ENCODE results near the gene SBK3.
"Not testable (repeated sequence)": the region's sequence is repeated elsewhere in the genome, so short reads cannot be mapped to it uniquely, and the experiment has no call there.

SBK3 gene

GRCh38 chr19:55545443-55545842, at the start of gene SBK3:
Gene SBK3 (minus strand): TSS chr19:55545543. CDS start chr19:55545543, 0 bp downstream.
- DNase-seq (ENCODE audit: low spot score), result no peak

GRCh38 chr19:55593096-55593772, 47.9 kb upstream of the SBK3 start:
- no peak for DNase-seq (ENCODE audit: low spot score)

GRCh38 chr19:55592391-55593090, 47.2 kb upstream of the SBK3 start:
- DNase-seq (ENCODE audit: low spot score), result no peak

GRCh38 chr19:55591555-55591954, 46.2 kb upstream of the SBK3 start:
- no peak for DNase-seq (ENCODE audit: low spot score)

GRCh38 chr19:55590617-55591016, 45.3 kb upstream of the SBK3 start:
- DNase-seq (ENCODE audit: low spot score), result no peak

- DNase-seq (ENCODE audit: low spot score), result no peak
Observed at GRCh38 chr19:55590109-55590508, 44.8 kb upstream of the SBK3 start.

GRCh38 chr19:55588738-55589137, 43.4 kb upstream of the SBK3 start:
- DNase-seq (ENCODE audit: low spot score), result no peak

- DNase-seq (ENCODE audit: low spot score), result peak; percentile 94
Observed at GRCh38 chr19:55586976-55587668, 41.8 kb upstream of the SBK3 start.

- peak; percentile 82 for DNase-seq (ENCODE audit: low spot score)
Observed at GRCh38 chr19:55585658-55586339, 40.5 kb upstream of the SBK3 start.

GRCh38 chr19:55584871-55585270, 39.5 kb upstream of the SBK3 start:
- no peak for DNase-seq (ENCODE audit: low spot score)

GRCh38 chr19:55583897-55584296, 38.6 kb upstream of the SBK3 start:
- DNase-seq (ENCODE audit: low spot score), result not testable (repeated sequence)

- DNase-seq (ENCODE audit: low spot score), result not testable (repeated sequence)
Observed at GRCh38 chr19:55582284-55582683, 36.9 kb upstream of the SBK3 start.

- no peak for DNase-seq (ENCODE audit: low spot score)
Observed at GRCh38 chr19:55581823-55582223, 36.5 kb upstream of the SBK3 start.

- no peak for DNase-seq (ENCODE audit: low spot score)
Observed at GRCh38 chr19:55581145-55581822, 35.9 kb upstream of the SBK3 start.

GRCh38 chr19:55580628-55581144, 35.3 kb upstream of the SBK3 start, which contains the start of gene ZNF579:
Gene ZNF579 (minus strand): TSS chr19:55580848. CDS start chr19:55579639, 1,209 bp downstream.
- peak; percentile 95 for DNase-seq (ENCODE audit: low spot score)

GRCh38 chr19:55579766-55580621, 34.7 kb upstream of the SBK3 start:
- peak; percentile 59 for DNase-seq (ENCODE audit: low spot score)

GRCh38 chr19:55578761-55579747, 33.7 kb upstream of the SBK3 start:
- DNase-seq (ENCODE audit: low spot score), result peak; percentile 13

GRCh38 chr19:55578031-55578760, 32.9 kb upstream of the SBK3 start:
- DNase-seq (ENCODE audit: low spot score), result no peak

GRCh38 chr19:55576746-55577145, 31.4 kb upstream of the SBK3 start:
- DNase-seq (ENCODE audit: low spot score), result no peak
